ENCODE data around the gene B3GLCT.
"Not testable (repeated sequence)": the region's sequence is repeated elsewhere in the genome, so short reads cannot be mapped to it uniquely, and the experiment has no call there.

B3GLCT gene

GRCh38 chr13:31209172-31209840, 9.5 kb downstream of the B3GLCT start:
- H3K4me3 ChIP-seq (ENCODE audit: low read depth, low read length) = no peak overlapping the region
- TF ChIP-seq CTCF (IDR thresholded peaks at IDR 0.05; ENCODE audit: low read depth, low read length) = no peak

GRCh38 chr13:31209841-31210210, 10.1 kb downstream of the B3GLCT start:
- no peak overlapping the region for H3K4me3 ChIP-seq (ENCODE audit: low read depth, low read length)
- TF ChIP-seq CTCF (IDR thresholded peaks at IDR 0.05; ENCODE audit: low read depth, low read length) = no peak

DNA sequence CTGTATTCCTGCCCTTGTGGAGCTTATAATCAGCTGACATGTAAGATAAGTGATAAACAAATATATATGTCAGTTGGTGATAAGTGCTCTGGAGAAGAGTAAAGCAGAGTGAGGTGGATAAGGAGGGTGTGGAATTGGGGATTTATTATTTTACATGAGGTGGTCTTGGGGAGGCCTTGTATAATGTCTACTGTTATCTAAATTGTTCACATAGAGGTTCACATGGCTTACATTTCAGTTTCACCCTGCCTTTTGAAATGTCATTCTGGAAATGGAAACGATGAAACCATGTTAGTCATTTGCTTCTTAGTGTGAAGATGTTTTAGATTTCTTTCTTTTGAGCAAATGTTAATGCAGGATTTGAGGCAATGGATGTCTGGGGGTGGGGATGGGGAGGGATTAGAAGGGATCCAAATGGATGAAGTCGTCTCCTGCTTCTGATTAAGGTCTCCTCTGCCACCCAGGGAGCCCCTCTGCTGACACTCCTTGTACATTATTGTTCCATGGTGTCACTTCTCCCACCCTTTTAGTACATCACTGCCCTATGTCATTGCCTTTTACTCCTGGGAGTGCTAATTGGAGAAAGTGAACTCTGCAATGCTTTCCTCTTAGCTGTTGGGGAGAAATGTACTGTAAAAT, 14.0 kb downstream of the B3GLCT start:
- TF ChIP-seq CTCF (IDR thresholded peaks at IDR 0.05; ENCODE audit: low read depth, low read length) = no peak
- no peak overlapping the region for H3K4me3 ChIP-seq (ENCODE audit: low read depth, low read length)

GRCh38 chr13:31214435-31214834, 14.7 kb downstream of the B3GLCT start:
- no peak overlapping the region for H3K4me3 ChIP-seq (ENCODE audit: low read depth, low read length)

DNA sequence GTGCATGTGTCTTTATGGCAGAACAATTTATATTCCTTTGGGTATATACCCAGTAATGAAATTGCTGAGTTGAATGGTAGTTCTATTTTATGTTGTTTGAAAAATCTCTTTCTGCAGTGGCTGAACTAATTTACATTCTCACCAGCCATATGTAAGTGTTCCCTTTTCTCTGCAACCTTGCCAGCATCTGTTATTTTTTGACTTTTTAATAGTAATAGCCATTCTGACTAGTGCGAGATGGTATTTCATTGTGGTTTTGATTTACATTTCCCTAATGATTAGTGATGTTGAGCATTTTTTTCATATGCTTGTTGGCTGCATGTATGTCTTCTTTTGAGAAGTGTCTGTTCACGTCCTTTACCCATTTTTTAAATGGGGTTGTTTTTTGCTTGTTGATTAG, 17.1 kb downstream of the B3GLCT start:
- H3K4me3 ChIP-seq (ENCODE audit: low read depth, low read length) = not testable (repeated sequence)

More at GRCh38 chr13:31214435-31214834, 14.7 kb downstream of the B3GLCT start:
- no peak for TF ChIP-seq CTCF (IDR thresholded peaks at IDR 0.05; ENCODE audit: low read depth, low read length)

GRCh38 chr13:31219909-31220598, 20.3 kb downstream of the B3GLCT start:
- H3K4me3 ChIP-seq (ENCODE audit: low read depth, low read length) = no peak overlapping the region
- no peak for TF ChIP-seq CTCF (IDR thresholded peaks at IDR 0.05; ENCODE audit: low read depth, low read length)

DNA sequence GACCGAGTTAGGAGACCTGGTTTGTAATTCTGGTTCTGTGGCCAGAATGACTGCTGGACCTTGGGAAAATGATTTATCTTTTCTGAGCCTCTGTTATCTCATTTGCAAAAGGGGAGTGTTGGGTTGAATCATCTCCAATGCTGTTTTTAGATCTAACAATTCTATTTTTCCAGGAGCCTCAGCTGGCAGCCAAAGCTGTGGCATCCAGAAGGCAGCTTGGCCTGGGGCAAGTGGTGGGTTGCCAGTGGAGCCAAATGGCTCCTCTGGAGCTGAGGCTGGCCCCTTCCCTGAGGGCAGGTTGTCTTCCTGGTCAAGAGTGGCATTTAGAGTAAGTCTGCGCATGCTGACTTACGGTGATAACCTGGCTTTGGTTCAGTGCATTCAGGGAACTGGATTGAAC, 21.3 kb downstream of the B3GLCT start:
- no peak overlapping the region for H3K4me3 ChIP-seq (ENCODE audit: low read depth, low read length)
- no peak for TF ChIP-seq CTCF (IDR thresholded peaks at IDR 0.05; ENCODE audit: low read depth, low read length)

All from WI38 (cell line).